Activated CD8-positive, alpha-beta memory T cell treated with anti-CD3 and anti-CD28 coated beads for 4 hours (primary cell): ENCODE results near the gene IFNG.
A peak's percentile ranks its signal among the peaks of the same experiment; 100 is the strongest.

ENCODE experiments used
- DNase-seq, 2 donors: peaks; one replicate each; pipeline ENCODE4 v3.0.0-alpha.2; 2020; ENCODE audit warnings: low read depth in 2 of 2

The IFNG gene

DNA sequence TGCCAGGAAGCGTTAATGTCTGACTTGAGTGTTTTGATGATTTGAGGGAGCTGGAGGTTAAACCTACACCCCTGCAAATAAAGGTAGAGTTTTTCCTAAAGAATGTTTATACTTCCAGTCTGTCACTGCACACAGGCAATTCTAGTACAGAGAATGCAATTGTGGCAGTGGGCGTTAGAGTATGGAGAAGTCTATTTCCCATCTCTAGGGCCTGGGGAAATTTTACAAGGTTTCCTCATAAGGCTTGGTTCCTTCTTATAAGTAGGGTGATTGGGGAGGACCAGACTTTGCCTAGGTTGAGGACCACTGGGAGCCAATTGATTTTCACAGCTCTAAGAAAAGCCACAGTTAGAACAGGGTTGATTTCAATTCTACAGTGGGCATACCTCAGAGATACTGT, 44.3 kb downstream of the IFNG start:
- DNase-seq, result no peak

GRCh38 chr12:68114606-68115005, 44.9 kb downstream of the IFNG start:
- no peak for DNase-seq

DNA sequence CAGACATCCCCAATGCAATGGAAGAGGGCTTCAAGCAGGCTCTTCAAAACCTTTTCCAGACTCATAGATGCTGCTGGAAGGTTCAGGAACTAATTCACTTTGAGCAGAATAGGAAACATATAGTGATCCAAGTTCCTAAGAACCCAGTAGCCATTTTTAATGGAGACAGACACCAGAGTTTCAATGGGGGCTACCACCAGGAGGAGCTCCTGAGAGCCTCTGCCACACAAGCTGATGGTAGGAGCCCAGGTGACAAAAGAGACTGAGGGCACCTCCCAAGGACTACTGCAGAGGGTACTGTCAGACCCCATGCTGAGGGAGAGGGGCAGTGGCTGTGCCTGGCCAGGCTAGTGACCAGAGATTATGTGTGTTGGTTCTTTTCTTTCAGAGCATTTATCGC, 45.9 kb downstream of the IFNG start:
- peak in 1 of 2 donors; percentile 27 for DNase-seq

GRCh38 chr12:68111995-68112394, 47.5 kb downstream of the IFNG start:
- DNase-seq, result no peak

- DNase-seq, result no peak
These were observed 49.9 kb downstream of the IFNG start for GRCh38 chr12:68109444-68110217.

DNA sequence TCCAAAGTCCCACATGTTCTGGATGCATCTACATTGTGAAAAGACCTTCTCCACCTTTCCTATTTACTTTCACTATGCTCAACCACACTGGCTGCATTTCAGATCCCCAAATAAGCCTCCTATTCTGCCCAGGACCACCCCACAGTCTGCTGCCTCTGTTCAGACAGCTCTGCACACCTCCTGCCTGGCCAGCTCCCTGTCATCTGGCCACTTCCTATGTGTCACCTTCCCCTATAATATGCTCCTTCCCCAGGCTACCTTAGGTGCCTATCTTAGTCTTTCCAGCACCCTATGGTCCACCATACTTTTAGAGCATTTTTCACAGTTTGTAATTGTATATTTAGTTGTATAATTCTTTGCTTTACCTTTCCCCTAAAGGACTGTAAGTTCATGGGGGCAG, 50.5 kb downstream of the IFNG start:
- no peak for DNase-seq

DNA sequence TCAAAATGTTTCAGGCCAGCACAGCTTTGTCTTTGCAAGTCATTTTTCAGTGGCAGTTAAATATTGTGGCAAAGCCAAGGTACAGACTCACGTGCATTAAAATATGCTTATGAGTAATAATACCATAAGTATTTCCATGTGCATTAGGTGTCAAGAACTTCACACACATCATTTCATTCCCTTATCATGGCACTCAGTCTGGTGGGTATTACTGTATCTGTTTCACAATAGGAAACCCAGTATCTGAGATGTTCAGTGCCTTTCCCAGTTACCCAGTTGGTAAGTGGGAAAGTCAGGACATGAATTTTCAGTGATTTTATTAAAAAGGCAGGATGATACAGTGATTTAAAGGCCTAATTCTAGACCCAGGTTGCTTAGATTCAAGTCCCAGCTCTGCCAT, 52.9 kb downstream of the IFNG start:
- no peak for DNase-seq

- no peak for DNase-seq
These were observed 53.4 kb downstream of the IFNG start for GRCh38 chr12:68106160-68106559.
